SK-N-MC (cell line): ENCODE measurements around the gene OR51B2.

Source experiments
- EZH2 ChIP-seq: fragments of 200-600 bp; sonication (generic); IDR thresholded peaks from one replicate; pipeline ENCODE4 v1.6.1; 2017; ENCODE audit warnings: antibody characterized with exemption
- FOXP2 ChIP-seq: optimal IDR thresholded peaks from 2 replicates; pipeline ENCODE3; 2011; ENCODE audit warnings: mild to moderate bottlenecking, moderate library complexity; ENCODE audit not compliant: insufficient read depth; ENCODE audit errors: extremely low read length, control extremely low read depth
- POLR2AphosphoS5 ChIP-seq: IDR thresholded peaks from 2 replicates; pipeline ENCODE4 v1.6.1; 2012; ENCODE audit warnings: mild to moderate bottlenecking, low read depth, low read length, borderline replicate concordance

DNA sequence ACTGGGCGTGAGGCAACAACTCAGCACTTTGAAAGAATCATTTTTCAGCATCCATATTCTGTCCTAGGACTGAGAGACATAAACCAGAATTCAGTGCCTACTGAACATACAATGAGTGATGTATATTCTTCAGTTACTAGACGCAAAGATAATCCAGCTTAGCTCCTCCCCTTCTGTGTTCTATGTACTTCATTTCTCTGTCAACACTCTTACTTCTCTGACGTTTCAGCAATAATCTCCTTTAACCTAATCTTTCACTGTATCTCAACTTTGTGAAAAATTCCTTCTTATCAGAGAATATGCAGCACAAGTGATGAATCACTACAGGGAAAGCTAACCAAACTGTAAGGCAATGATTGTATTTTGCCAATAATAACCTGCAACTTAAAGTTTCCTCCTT, 21.7 kb upstream of the OR51B2 start:
- TF ChIP-seq EZH2: no peak
- TF ChIP-seq FOXP2: no peak
- no peak for TF ChIP-seq POLR2AphosphoS5
